ENCODE measurements around the gene MAPKAPK2. TPM values are rescaled to one million over a fixed set of nuclear protein-coding genes. Genes with fewer than 3 reads are reported as not detected.

The MAPKAPK2 gene
- total RNA-seq, 2 experiments from 2014 or later: 157 to 166 TPM

DNA sequence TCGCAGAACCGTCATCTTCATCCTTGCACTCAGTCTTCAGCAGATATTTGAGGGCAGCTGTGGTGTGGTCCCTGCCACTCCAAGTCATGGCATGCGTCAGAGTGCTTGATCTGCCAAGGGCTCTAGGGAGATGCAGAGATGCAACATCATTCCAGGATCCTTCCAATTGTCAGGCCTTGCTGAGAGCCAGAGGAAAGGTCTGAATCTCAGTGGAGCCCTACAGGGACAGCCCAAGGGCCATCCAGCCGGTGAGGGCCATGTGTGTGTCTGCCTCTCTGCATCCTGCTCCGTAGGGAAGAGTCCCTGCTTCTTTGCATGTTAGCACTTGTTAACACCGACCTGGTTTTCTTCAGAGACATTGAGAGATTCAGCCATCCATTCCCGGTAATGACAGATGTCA, 17.6 kb downstream of the MAPKAPK2 start:
- Histone ChIP-seq H3K9me3 (ENCODE audit: control insufficient read depth in 1 of 2, insufficient read depth in 1 of 2, low read length in 2 of 2) (no peaks in the 10 kb centered on the region), H3K27ac (ENCODE audit: low read depth in 1 of 2, low read length in 2 of 2) (no peak overlapping the region), H3K4me3 (ENCODE audit: low read length) (no peak overlapping the region), H3K4me1 (ENCODE audit: insufficient read depth, low read length) (peaks cover 79% of the 10 kb centered on the region), H3K36me3 (ENCODE audit: insufficient read depth, low read length) (peaks cover 9% of the 10 kb centered on the region), H3K27me3 (ENCODE audit: control insufficient read depth in 1 of 2, insufficient read depth in 2 of 2, low read length in 2 of 2) (no peaks in the 10 kb centered on the region)
- ATAC-seq (ENCODE audit: poor library complexity): no peak
- Mint-ChIP-seq H3K4me1 (ENCODE audit: low read depth) (peaks cover 92% of the 10 kb centered on the region), H3K4me3 (no peak overlapping the region), H3K36me3 (ENCODE audit: low read depth) (peaks cover 11% of the 10 kb centered on the region), H3K27me3 (no peaks in the 10 kb centered on the region), H3K9me3 (no peaks in the 10 kb centered on the region), H3K27ac (peak overlapping the region; percentile 88)
- ChIA-PET CTCF (interaction anchor here (2.0 kb wide), 1 partner anchor 24 kb away, joined by 9 read pairs; no protein-coding TSS in a partner anchor), POLR2A (interaction anchor here (0.7 to 2.4 kb wide), 3 partner anchors 13 to 101 kb away, joined by 3 to 9 read pairs (median 5); no protein-coding TSS in a partner anchor)
- intact Hi-C loops (cut with DNase I, micrococcal nuclease): loop anchor here (2.0 kb wide), 3 partner anchors 15 to 23 kb away; no protein-coding TSS in a partner anchor
- TF ChIP-seq, protein P1, sequence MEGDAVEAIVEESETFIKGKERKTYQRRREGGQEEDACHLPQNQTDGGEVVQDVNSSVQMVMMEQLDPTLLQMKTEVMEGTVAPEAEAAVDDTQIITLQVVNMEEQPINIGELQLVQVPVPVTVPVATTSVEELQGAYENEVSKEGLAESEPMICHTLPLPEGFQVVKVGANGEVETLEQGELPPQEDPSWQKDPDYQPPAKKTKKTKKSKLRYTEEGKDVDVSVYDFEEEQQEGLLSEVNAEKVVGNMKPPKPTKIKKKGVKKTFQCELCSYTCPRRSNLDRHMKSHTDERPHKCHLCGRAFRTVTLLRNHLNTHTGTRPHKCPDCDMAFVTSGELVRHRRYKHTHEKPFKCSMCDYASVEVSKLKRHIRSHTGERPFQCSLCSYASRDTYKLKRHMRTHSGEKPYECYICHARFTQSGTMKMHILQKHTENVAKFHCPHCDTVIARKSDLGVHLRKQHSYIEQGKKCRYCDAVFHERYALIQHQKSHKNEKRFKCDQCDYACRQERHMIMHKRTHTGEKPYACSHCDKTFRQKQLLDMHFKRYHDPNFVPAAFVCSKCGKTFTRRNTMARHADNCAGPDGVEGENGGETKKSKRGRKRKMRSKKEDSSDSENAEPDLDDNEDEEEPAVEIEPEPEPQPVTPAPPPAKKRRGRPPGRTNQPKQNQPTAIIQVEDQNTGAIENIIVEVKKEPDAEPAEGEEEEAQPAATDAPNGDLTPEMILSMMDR (IDR thresholded peaks at IDR 0.05): no peak
- no peak for DNase-seq

DNA sequence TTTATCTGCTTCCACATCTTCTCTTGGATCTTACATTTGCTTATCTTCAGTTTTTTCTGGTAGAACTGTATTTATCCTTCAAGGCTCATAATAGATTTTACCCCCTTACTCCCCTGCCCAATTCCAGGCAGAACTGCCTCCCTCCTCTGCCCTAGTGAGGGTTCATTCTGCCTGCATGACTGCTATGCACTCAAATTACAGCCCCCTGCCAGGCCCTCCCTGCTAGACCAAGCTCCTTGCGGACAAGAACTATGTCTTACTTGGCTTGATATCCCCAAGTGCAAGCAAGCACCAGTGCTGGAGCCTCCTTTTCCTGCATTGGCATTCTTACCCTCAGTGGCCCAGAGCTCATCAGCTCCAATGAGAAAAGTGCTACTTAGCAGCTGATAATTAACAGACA, 18.1 kb downstream of the MAPKAPK2 start:
- ATAC-seq (ENCODE audit: poor library complexity) (no peak), DNase-seq (no peak)
- ChIA-PET POLR2A (interaction anchor here (0.7 to 2.4 kb wide), 5 partner anchors 12 to 101 kb away, joined by 3 to 9 read pairs (median 5); no protein-coding TSS in a partner anchor), CTCF (interaction anchor here (2.0 kb wide), 1 partner anchor 23 kb away, joined by 9 read pairs; no protein-coding TSS in a partner anchor)
- Mint-ChIP-seq H3K4me1 (ENCODE audit: low read depth) (peaks cover 92% of the 10 kb centered on the region), H3K9me3 (no peaks in the 10 kb centered on the region), H3K27ac (peak overlapping the region; percentile 88), H3K36me3 (ENCODE audit: low read depth) (peaks cover 6% of the 10 kb centered on the region), H3K27me3 (no peaks in the 10 kb centered on the region), H3K4me3 (no peak overlapping the region)
- Histone ChIP-seq H3K27me3 (ENCODE audit: control insufficient read depth in 1 of 2, insufficient read depth in 2 of 2, low read length in 2 of 2) (no peaks in the 10 kb centered on the region), H3K4me3 (ENCODE audit: low read length) (no peak overlapping the region), H3K27ac (ENCODE audit: low read depth in 1 of 2, low read length in 2 of 2) (peak overlapping the region; percentile 18 to 35), H3K36me3 (ENCODE audit: insufficient read depth, low read length) (peaks cover 6% of the 10 kb centered on the region), H3K9me3 (ENCODE audit: control insufficient read depth in 1 of 2, insufficient read depth in 1 of 2, low read length in 2 of 2) (no peaks in the 10 kb centered on the region), H3K4me1 (ENCODE audit: insufficient read depth, low read length) (peaks cover 85% of the 10 kb centered on the region)
- TF ChIP-seq, protein P1 (IDR thresholded peaks at IDR 0.05): no peak
- intact Hi-C loops (cut with DNase I, micrococcal nuclease): loop anchor here (2.0 kb wide), 3 partner anchors 14 to 22 kb away; no protein-coding TSS in a partner anchor

DNA sequence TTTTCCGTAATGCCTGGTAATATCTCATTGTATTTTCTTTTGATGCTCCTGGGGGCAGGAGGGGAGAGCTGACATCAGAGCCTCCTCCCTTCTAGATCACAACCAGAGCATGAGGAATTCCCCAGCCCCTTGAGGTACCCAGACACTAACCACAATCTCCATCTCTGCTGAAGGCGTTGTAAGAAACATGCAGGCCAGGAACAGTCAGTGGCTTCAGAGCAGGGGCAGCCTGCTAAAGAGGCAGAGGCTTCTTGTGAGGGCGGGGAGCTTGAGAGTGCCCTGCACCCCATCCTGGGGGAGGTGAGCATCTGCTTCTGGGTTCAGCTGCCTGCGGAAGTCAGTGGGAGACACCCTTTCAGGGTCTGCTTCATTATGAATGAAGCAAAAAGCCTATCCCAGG, 19.0 kb downstream of the MAPKAPK2 start:
- POLR2A ChIA-PET: interaction anchor here (0.6 to 2.4 kb wide), 9 partner anchors 10 to 218 kb away, joined by 3 to 9 read pairs (median 5); partner anchors contain the start of genes DYRK3 and FCMR
- DNase-seq (peak in 11 of 14 experiments; percentile 19 to 92 (median 65)), ATAC-seq (ENCODE audit: poor library complexity) (peak; percentile 90)
- Histone ChIP-seq H3K4me3 (ENCODE audit: low read length) (no peak overlapping the region), H3K4me1 (ENCODE audit: insufficient read depth, low read length) (peaks cover 89% of the 10 kb centered on the region), H3K9me3 (ENCODE audit: control insufficient read depth in 1 of 2, insufficient read depth in 1 of 2, low read length in 2 of 2) (no peaks in the 10 kb centered on the region), H3K27ac (ENCODE audit: low read depth in 1 of 2, low read length in 2 of 2) (peak overlapping the region; percentile 18 to 35), H3K36me3 (ENCODE audit: insufficient read depth, low read length) (peaks cover 3% of the 10 kb centered on the region), H3K27me3 (ENCODE audit: control insufficient read depth in 1 of 2, insufficient read depth in 2 of 2, low read length in 2 of 2) (no peaks in the 10 kb centered on the region)
- Mint-ChIP-seq H3K27ac (peak overlapping the region; percentile 88), H3K4me3 (peak overlapping the region; percentile 54), H3K27me3 (no peaks in the 10 kb centered on the region), H3K9me3 (no peaks in the 10 kb centered on the region), H3K4me1 (ENCODE audit: low read depth) (peaks cover 93% of the 10 kb centered on the region), H3K36me3 (ENCODE audit: low read depth) (no peaks in the 10 kb centered on the region)
- intact Hi-C loops (cut with DNase I, micrococcal nuclease): loop anchor here (2.0 kb wide), 3 partner anchors 13 to 21 kb away; no protein-coding TSS in a partner anchor
- TF ChIP-seq, protein P1 (IDR thresholded peaks at IDR 0.05): no peak
- CTCF ChIA-PET: interaction anchor here (0.5 to 2.0 kb wide), 4 partner anchors 12 to 308 kb away, joined by 3 to 9 read pairs (median 4); no protein-coding TSS in a partner anchor

Data from CD4-positive, alpha-beta T cell (primary cell).